Kasumi-1 (cell line): ENCODE measurements around the gene SPATA2.

Experiments used
- DNase-seq, 2 experiments: peaks; one replicate each; lab custom pipeline; 2025; lab: John Stamatoyannopoulos, UW

Gene SPATA2

DNA sequence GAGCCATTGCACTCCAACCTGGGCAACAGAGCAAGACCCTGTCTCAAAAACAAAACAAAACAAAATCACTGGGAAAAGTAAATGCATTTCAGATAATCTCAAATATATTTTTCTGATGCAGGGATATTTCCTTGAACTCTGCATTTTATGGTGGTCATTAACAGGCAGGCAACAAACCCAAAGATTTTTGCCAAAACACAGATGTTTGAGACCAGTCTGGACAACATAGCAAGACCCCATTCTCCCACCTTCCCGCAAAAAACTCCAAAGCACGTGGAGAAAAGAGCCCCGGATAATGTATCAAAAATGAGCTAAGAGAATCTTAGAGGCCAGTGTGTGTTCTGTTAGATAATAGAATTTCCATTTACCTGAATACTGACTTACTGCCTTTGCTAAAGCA, 58.4 kb downstream of the SPATA2 start:
- DNase-seq: no peak

GRCh38 chr20:49854190-49854875, 61.0 kb downstream of the SPATA2 start:
- no peak for DNase-seq

DNA sequence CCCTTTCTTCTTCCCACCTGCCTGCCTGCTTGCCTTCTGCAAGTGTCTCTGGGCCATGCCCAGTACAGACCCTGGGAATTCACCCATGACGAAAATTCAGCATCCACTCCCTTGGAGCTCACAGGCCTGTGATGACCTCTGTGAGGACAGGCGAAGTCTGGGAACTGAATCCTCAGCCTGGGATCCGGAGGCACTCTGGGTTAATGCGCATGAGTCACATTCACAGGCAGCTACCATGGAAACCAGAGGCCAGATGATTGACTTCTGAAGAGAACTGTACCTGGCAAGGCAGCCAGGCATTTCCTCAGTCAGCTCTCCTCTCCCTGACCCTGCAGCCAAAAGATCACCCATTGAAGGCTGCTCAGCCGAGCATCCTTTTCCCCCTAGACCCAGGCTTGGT, 61.7 kb downstream of the SPATA2 start:
- DNase-seq: no peak
